Testis (tissue), 2 donors: ENCODE measurements around the gene FBXL20.

Experiments used
- CTCF ChIP-seq, 3 experiments: fragments of 450-650 bp in 2 of 3; fragments of 200-600 bp in 1 of 3; sonication (generic) in 1 of 3; IDR thresholded peaks; one replicate each; pipeline ENCODE4 v1.5.1; 2016 to 2019; ENCODE audit warnings: antibody characterized with exemption in 3 of 3, mild to moderate bottlenecking in 2 of 3, moderate library complexity in 1 of 3
- POLR2A ChIP-seq: fragments of 450-650 bp; IDR thresholded peaks from one replicate; pipeline ENCODE4 v1.6.1; 2017; ENCODE audit warnings: antibody characterized with exemption, mild to moderate bottlenecking, moderate library complexity

DNA sequence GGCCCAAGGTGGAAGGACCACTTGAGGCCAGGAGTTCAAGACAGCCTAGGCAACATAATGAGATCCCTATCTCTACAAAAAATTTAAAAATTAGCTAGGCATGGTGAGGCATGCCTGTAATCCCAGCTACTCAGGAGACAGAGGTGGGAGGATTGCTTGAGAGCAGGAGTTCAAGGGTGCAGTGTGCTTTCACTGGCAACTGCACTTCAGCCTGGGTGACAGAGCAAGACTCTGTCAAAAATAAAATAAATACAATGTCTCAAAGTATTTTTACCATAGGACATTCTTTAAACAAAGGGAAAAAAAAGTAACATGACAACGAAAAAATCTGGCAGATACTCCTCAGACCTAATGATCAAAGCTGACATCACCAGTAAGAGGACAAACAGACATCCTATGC is 72.6 kb downstream of the FBXL20 start:
- TF ChIP-seq POLR2A, result no peak
- no peak for TF ChIP-seq CTCF (IDR thresholded peaks at IDR 0.05)
